Urothelium cell line (cell line): ENCODE data around the gene SMARCB1.
A peak's percentile ranks its signal among the peaks of the same experiment; 100 is the strongest.

ENCODE experiments used
- DNase-seq: peaks from one replicate; pipeline ENCODE4 v3.0.0; 2011; ENCODE audit warnings: low spot score, mixed read lengths
- FAIRE-seq: peaks from 2 replicates; lab custom pipeline; 2011; peaks lifted over from hg19 to GRCh38; lab: Jason Lieb, UNC

Gene SMARCB1

GRCh38 chr22:23786752-23787599, at the start of gene SMARCB1:
Gene SMARCB1, plus strand, starts transcription at chr22:23786966. Its CDS starts 204 bp downstream, at chr22:23787170.
- DNase-seq = peak; percentile 98
- FAIRE-seq = peak; percentile 95

- FAIRE-seq = no peak
- DNase-seq = no peak
Observed at GRCh38 chr22:23737696-23738095, 49.1 kb upstream of the SMARCB1 start.

DNA sequence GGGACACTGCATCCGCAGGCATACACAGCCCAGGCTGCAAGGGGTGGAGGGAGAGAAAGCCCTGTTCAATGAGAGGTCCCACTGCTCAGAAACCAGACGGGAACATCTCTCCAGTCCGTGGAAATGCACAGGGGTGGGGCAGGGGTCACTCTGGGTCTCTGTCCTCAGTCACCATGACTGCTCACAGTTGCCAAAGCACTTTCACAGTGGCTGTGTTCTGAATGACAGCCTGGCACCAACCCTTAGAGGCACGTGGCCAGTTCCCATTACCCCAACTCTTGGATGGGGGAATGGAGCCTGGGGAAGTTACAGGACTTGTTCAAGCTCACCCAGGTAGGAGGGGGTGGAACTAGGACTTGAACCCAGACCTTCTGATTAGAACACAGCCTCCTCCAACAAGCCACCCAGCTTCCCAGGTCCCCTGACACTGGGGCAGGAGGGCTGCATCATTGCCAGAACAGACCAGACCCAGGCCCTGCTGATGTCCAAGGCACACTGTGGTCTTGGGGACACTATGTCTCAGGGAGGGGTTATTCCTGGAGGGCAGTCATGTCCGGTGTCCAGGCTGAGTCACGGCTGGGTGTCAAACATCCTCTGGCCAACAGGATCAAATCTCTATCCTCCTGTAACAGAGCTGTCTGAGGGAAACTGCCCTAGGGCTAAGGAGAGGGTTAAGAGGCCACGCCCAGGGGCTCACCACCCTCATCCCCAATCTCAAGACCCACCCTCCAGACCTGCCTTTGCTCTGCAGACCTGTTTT, 44.1 kb upstream of the SMARCB1 start:
- DNase-seq (no peak), FAIRE-seq (peak; percentile 46)

- FAIRE-seq (no peak), DNase-seq (no peak)
Observed at GRCh38 chr22:23743303-23743705, 43.5 kb upstream of the SMARCB1 start.

- no peak for FAIRE-seq
- no peak for DNase-seq
Observed at GRCh38 chr22:23744001-23744400, 42.8 kb upstream of the SMARCB1 start.

DNA sequence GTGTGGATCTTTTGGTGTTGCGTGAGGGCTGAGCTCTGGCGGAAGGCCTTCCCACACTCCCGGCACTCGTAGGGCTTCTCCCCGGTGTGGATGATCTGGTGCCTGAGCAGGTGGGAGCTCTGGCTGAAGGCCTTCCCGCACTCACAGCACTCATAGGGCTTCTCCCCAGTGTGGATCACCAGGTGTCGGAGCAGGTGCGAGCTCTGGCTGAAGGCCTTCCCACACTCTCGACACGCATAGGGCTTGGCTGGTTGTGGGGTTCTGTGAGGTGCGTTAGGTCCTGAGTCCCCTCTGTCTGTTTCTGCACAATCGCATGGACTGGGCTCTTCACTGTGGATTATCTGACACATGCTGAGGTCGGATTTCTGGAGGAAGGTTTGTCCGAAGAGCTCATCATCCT, 42.3 kb upstream of the SMARCB1 start:
- DNase-seq (no peak), FAIRE-seq (no peak)

- DNase-seq (no peak), FAIRE-seq (no peak)
Observed at GRCh38 chr22:23745791-23746190, 41.0 kb upstream of the SMARCB1 start.

GRCh38 chr22:23749841-23750301, 36.9 kb upstream of the SMARCB1 start:
- DNase-seq = no peak
- peak; percentile 77 for FAIRE-seq

- DNase-seq = no peak
- no peak for FAIRE-seq
Observed at GRCh38 chr22:23750367-23750713, 36.4 kb upstream of the SMARCB1 start.

DNA sequence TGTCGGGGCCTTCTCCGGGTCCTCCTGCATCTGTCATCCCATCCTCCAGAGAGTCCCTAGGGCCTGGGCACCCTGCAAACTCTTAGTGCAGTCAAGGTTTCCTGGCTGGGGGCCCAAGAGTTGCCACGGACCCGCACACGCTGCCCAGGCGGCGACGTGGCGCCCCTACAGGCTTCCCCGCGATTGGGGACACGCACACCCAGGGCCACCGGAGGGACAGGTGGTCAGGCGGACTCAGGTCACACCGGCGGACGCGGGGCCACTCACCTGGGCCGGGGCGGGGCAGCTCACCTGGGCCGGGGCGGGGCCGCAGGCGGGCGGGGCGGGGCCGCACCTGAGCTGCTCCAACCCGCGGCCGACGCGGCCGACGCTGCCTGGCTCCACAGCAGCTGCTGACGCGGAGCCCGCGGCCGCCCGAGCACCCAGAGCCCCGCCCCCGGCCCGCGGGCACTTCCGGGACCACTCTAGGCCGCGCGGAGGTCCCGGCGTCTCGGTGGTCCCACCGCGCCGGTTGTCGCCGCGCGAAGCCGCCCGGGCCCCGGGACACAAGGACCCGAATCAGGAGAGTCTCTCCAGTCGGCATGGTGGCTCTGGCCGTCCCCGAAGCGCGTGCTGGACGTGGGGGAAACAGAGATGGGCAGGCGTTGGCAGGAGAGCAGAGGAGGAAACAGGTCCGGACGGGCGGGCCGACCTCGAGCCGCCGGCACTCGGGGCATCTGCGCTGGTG, 35.9 kb upstream of the SMARCB1 start, which contains the start of gene ZNF70:
TSS of gene ZNF70 (minus strand) at position 399 of the 727 bp plus-strand sequence. CDS start 5,972 bp downstream, outside the sequence.
- peak; percentile 98 for DNase-seq

DNA sequence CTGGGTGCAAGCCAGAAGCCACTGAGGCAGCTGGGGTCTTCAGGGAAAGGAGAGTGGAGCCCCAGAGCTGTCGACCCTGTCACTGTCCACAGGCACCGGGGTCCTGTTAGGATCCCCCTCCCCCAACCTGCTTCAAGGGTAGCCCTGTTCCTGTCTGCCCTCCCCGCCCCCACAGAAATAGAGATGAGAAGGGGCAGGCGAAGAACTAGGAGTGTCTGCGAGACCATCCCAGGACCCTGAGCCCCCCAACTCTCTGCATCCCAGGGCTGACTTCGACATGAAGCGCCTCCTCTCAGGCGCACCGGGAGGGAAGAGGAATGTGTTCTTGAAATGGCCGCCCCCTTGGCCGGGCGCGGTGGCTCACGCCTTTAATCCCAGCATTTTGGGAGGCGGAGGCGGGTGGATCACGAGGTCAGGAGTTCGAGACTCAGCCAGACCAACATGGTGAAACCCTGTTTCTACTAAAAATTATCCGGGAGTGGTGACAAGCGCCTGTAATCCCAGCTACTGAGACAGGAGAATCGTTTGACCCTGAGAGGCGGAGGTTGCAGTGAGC, 35.2 kb upstream of the SMARCB1 start:
- FAIRE-seq = peak; percentile 91
- peak; percentile 63 for DNase-seq

More for the DNA sequence above, 35.9 kb upstream of the SMARCB1 start, which contains the start of gene ZNF70:
- FAIRE-seq = no peak

DNA sequence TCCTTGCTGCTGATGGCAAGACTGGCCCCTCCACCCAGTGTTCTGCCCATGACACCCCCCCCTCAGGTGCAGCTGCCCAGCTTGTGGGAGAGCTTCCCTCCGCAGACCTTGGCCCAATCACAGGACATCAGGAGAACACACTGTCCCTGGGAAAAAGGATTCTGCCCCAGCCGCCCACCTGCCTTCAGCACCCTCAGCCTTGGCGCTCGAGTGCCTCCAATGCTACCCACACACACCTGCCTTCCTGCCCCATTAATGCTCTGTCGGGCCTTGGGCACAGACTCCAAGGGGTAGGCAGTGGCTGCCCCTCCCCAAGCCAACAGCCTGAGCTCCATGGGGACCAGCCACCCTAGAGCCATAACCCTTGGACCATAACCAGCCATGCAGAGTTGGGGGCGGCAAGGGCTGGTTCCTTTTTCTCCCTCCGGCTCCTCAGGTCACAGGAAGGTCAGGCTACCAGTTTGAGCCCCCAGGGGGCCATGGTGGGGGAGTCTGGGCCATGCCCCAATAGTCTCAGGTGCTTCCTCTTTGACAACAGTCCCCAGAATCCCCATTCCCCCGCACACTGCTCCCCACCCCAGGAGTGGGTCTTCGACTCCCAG, 34.6 kb upstream of the SMARCB1 start:
- DNase-seq = no peak

GRCh38 chr22:23752750-23753149, 34.0 kb upstream of the SMARCB1 start:
- peak; percentile 52 for FAIRE-seq
- DNase-seq = no peak

More for the DNA sequence above, 34.6 kb upstream of the SMARCB1 start:
- no peak for FAIRE-seq

- DNase-seq (no peak), FAIRE-seq (no peak)
Observed at GRCh38 chr22:23753385-23753784, 33.4 kb upstream of the SMARCB1 start.

DNA sequence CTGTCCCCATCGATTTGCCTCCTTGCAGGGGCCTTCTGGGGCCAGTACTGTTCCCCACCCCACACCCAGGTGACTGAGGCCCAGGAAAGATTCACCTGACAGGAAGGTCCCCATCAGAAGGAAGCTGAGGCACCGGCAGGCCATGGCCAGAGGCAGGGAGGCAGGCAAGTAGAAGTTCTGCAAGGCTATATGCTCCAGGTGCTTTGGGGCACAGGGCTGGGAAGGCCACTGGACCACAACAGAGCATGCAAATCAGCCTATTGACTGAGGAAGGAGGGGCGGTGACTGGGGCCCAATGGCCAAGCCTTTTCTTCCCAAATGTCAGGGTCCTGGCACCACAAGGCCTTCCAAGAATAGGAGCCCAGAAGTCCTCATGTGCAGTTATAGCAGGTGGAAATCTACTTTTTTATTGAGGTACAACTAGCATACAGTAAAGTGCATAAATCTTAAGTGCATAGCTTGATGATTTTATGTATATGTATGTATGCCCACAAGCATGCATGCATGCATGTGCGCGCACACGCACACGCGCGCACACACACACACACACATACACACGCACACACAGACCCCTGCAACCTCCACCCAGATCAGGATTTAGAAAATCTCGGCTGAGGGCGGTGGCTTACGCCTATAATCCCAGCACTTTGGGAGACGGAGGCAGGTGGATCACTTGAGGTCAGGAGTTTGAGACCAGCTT, 32.4 kb upstream of the SMARCB1 start, which contains the start of gene VPREB3:
TSS of gene VPREB3 (minus strand) at position 206 of the 700 bp plus-strand sequence. CDS start at position 144, 62 bp downstream.
- FAIRE-seq = no peak
- no peak for DNase-seq

GRCh38 chr22:23754980-23755636, 31.7 kb upstream of the SMARCB1 start:
- peak; percentile 59 for FAIRE-seq

GRCh38 chr22:23755711-23756110, 31.1 kb upstream of the SMARCB1 start:
- no peak for DNase-seq
- FAIRE-seq = no peak

More at GRCh38 chr22:23754980-23755636, 31.7 kb upstream of the SMARCB1 start:
- no peak for DNase-seq

DNA sequence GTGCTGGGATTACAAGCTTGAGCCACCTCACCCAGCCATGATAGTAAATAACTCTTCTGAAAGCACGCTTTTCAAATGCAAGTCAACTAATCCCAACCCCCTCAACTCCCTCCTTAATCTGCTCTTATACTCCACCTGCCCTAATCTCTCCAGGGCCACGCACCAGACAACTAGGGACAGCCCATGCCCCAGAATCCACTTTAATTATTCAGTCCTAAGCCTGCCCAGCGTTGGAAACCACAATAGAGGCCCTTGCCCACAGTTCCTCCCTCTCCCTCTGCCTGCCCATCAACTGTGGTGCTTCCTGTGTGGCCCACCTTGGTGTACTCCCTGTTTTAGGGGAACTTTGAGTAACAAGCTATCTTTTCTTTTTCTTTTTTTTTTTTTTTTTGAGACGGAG, 29.9 kb upstream of the SMARCB1 start:
- DNase-seq (no peak), FAIRE-seq (no peak)

DNA sequence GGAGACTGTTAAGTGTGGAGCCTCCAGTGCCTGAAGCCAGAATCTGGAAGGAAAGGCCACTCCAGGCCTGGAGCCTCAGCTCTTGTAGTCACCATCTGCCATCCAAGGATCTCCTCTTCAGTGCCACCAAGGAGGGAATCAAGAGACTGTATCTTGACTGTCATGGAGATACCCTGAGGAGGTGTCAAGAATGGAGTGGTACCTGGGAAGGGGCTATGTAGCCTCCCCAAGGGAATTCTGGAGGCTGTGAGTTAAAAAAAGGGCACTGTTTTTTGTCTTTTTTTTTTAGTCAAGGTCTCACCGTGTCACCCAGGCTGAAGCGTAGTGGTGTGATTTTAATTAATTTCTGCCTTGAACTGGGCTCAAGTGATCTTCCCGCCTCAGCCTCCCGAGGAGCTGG, 27.2 kb upstream of the SMARCB1 start:
- no peak for FAIRE-seq
- DNase-seq = no peak
